ENCODE data around the gene ZNF687. TPM values are rescaled to one million over a fixed set of nuclear protein-coding genes. Genes with fewer than 3 reads are reported as not detected.
A peak's percentile ranks its signal among the peaks of the same experiment; 100 is the strongest.
"Not testable (repeated sequence)": the region's sequence is repeated elsewhere in the genome, so short reads cannot be mapped to it uniquely, and the experiment has no call there.

ZNF687 gene
- total RNA-seq, 1 donor from 2014 or later: 25.4 TPM

GRCh38 chr1:151259351-151259750 lies 22.7 kb upstream of the ZNF687 start:
- H3K36me3 Mint-ChIP-seq (ENCODE audit: low read depth): peaks cover 27% of the 10 kb centered on the region
- no peak overlapping the region for H3K27ac Mint-ChIP-seq
- no peaks in the 10 kb centered on the region for H3K9me3 Mint-ChIP-seq
- no peak for DNase-seq
- H3K4me3 Mint-ChIP-seq: no peak overlapping the region
- intact Hi-C loops (cut with micrococcal nuclease): no loop called here
- peaks cover 23% of the 10 kb centered on the region for H3K4me1 Mint-ChIP-seq
- no peaks in the 10 kb centered on the region for H3K27me3 Mint-ChIP-seq

- no peak overlapping the region for H3K4me3 Mint-ChIP-seq
Measured at GRCh38 chr1:151265446-151266236, 16.5 kb upstream of the ZNF687 start.

GRCh38 chr1:151266315-151266714 lies 15.8 kb upstream of the ZNF687 start:
- no peaks in the 10 kb centered on the region for H3K27me3 Mint-ChIP-seq
- no peak overlapping the region for H3K4me3 Mint-ChIP-seq
- peaks cover 49% of the 10 kb centered on the region for H3K36me3 Mint-ChIP-seq (ENCODE audit: low read depth)
- DNase-seq: no peak
- intact Hi-C loops (cut with micrococcal nuclease): no loop called here
- no peaks in the 10 kb centered on the region for H3K9me3 Mint-ChIP-seq
- no peak overlapping the region for H3K27ac Mint-ChIP-seq
- no peaks in the 10 kb centered on the region for H3K4me1 Mint-ChIP-seq

More at GRCh38 chr1:151265446-151266236, 16.5 kb upstream of the ZNF687 start:
- Mint-ChIP-seq H3K27me3 (no peaks in the 10 kb centered on the region), H3K27ac (no peak overlapping the region), H3K4me1 (no peaks in the 10 kb centered on the region), H3K9me3 (no peaks in the 10 kb centered on the region), H3K36me3 (ENCODE audit: low read depth) (peaks cover 47% of the 10 kb centered on the region)
- intact Hi-C loops (cut with micrococcal nuclease): no loop called here
- DNase-seq: no peak

GRCh38 chr1:151266821-151267220 lies 15.3 kb upstream of the ZNF687 start:
- intact Hi-C loops (cut with micrococcal nuclease): no loop called here
- no peak overlapping the region for H3K27ac Mint-ChIP-seq
- no peaks in the 10 kb centered on the region for H3K9me3 Mint-ChIP-seq
- no peaks in the 10 kb centered on the region for H3K27me3 Mint-ChIP-seq
- H3K4me3 Mint-ChIP-seq: no peak overlapping the region
- H3K36me3 Mint-ChIP-seq (ENCODE audit: low read depth): peaks cover 54% of the 10 kb centered on the region
- DNase-seq: no peak
- H3K4me1 Mint-ChIP-seq: no peaks in the 10 kb centered on the region

GRCh38 chr1:151267760-151268159 lies 14.3 kb upstream of the ZNF687 start:
- Mint-ChIP-seq H3K4me3 (no peak overlapping the region), H3K36me3 (ENCODE audit: low read depth) (peaks cover 52% of the 10 kb centered on the region), H3K4me1 (no peaks in the 10 kb centered on the region), H3K27ac (peak overlapping the region; percentile 57), H3K27me3 (no peaks in the 10 kb centered on the region), H3K9me3 (no peaks in the 10 kb centered on the region)
- DNase-seq: no peak
- intact Hi-C loops (cut with micrococcal nuclease): no loop called here

GRCh38 chr1:151273924-151274466 lies 8.1 kb upstream of the ZNF687 start:
- Mint-ChIP-seq H3K36me3 (ENCODE audit: low read depth) (peaks cover 17% of the 10 kb centered on the region), H3K9me3 (no peaks in the 10 kb centered on the region), H3K27me3 (no peaks in the 10 kb centered on the region), H3K4me3 (no peak overlapping the region), H3K4me1 (peaks cover 16% of the 10 kb centered on the region), H3K27ac (no peak overlapping the region)
- intact Hi-C loops (cut with micrococcal nuclease): no loop called here
- DNase-seq: no peak

GRCh38 chr1:151275341-151275740 lies 6.8 kb upstream of the ZNF687 start:
- H3K36me3 Mint-ChIP-seq (ENCODE audit: low read depth): peaks cover 13% of the 10 kb centered on the region
- H3K4me3 Mint-ChIP-seq; H3K9me3 Mint-ChIP-seq; H3K27me3 Mint-ChIP-seq; H3K27ac Mint-ChIP-seq; intact Hi-C loops (cut with micrococcal nuclease); DNase-seq: not testable (repeated sequence)
- H3K4me1 Mint-ChIP-seq: peaks cover 16% of the 10 kb centered on the region

- H3K36me3 Mint-ChIP-seq (ENCODE audit: low read depth): peaks cover 5% of the 10 kb centered on the region
- no peak for DNase-seq
- intact Hi-C loops (cut with micrococcal nuclease): no loop called here
- no peaks in the 10 kb centered on the region for H3K27me3 Mint-ChIP-seq
- H3K27ac Mint-ChIP-seq: peak overlapping the region; percentile 80
- H3K9me3 Mint-ChIP-seq: no peaks in the 10 kb centered on the region
- peaks cover 17% of the 10 kb centered on the region for H3K4me1 Mint-ChIP-seq
- peak overlapping the region; percentile 22 for H3K4me3 Mint-ChIP-seq
Measured at GRCh38 chr1:151277249-151277648, 4.8 kb upstream of the ZNF687 start.

- intact Hi-C loops (cut with micrococcal nuclease): loop anchor here (1.0 to 5.0 kb wide), 6 partner anchors 27 to 654 kb away; partner anchors contain the start of genes ENSA, PI4KB, PSMD4 and RFX5
- H3K4me3 Mint-ChIP-seq: peak overlapping the region; percentile 99
- DNase-seq: peak; percentile 99
- H3K4me1 Mint-ChIP-seq: peaks cover 34% of the 10 kb centered on the region
- peaks cover 4% of the 10 kb centered on the region for H3K36me3 Mint-ChIP-seq (ENCODE audit: low read depth)
- H3K27ac Mint-ChIP-seq: peak overlapping the region; percentile 100
- H3K9me3 Mint-ChIP-seq: no peaks in the 10 kb centered on the region
- no peaks in the 10 kb centered on the region for H3K27me3 Mint-ChIP-seq
Measured at GRCh38 chr1:151281225-151281968, 702 bp upstream of the ZNF687 start.

- Mint-ChIP-seq H3K36me3 (ENCODE audit: low read depth) (peaks cover 13% of the 10 kb centered on the region), H3K27me3 (no peaks in the 10 kb centered on the region), H3K4me1 (peaks cover 18% of the 10 kb centered on the region), H3K9me3 (no peaks in the 10 kb centered on the region), H3K4me3 (peak overlapping the region; percentile 99), H3K27ac (peak overlapping the region; percentile 94)
- intact Hi-C loops (cut with micrococcal nuclease): loop anchor here (1.0 to 5.0 kb wide), 2 partner anchors 213 to 656 kb away; partner anchors contain the start of genes ENSA and GABPB2
- DNase-seq: peak; percentile 79
Measured at GRCh38 chr1:151282883-151283725, 1.0 kb downstream of the ZNF687 start.

- Mint-ChIP-seq H3K4me1 (peaks cover 21% of the 10 kb centered on the region), H3K27ac (peak overlapping the region; percentile 94), H3K27me3 (no peaks in the 10 kb centered on the region), H3K36me3 (ENCODE audit: low read depth) (peaks cover 20% of the 10 kb centered on the region), H3K9me3 (no peaks in the 10 kb centered on the region), H3K4me3 (peak overlapping the region; percentile 99)
- intact Hi-C loops (cut with micrococcal nuclease): loop anchor here (5.0 kb wide), 1 partner anchor 657 kb away; the partner anchor contains the start of gene ENSA
- DNase-seq: no peak
Measured at GRCh38 chr1:151284013-151284577, 2.0 kb downstream of the ZNF687 start.

- no peak for DNase-seq
- no peaks in the 10 kb centered on the region for H3K27me3 Mint-ChIP-seq
- no peak overlapping the region for H3K4me3 Mint-ChIP-seq
- H3K36me3 Mint-ChIP-seq (ENCODE audit: low read depth): peaks cover 32% of the 10 kb centered on the region
- no peaks in the 10 kb centered on the region for H3K9me3 Mint-ChIP-seq
- peak overlapping the region; percentile 48 for H3K27ac Mint-ChIP-seq
- H3K4me1 Mint-ChIP-seq: peaks cover 20% of the 10 kb centered on the region
- intact Hi-C loops (cut with micrococcal nuclease): no loop called here
Measured at GRCh38 chr1:151286619-151287340, 4.7 kb downstream of the ZNF687 start.

All from activated CD4-positive, alpha-beta T cell treated with anti-CD3 and anti-CD28 coated beads, Interleukin-2, amount 10 ng/mL, durations not matched to agents 24 days and 14 days (primary cell).